ENCODE measurements around the gene LARP6. TPM values are rescaled to one million over a fixed set of nuclear protein-coding genes. Genes with fewer than 3 reads are reported as not detected.
"Not testable (repeated sequence)": the region's sequence is repeated elsewhere in the genome, so short reads cannot be mapped to it uniquely, and the experiment has no call there.

LARP6 gene
- total RNA-seq, 4 donors from 2014 or later = 21.2 to 36.3 (median 32.7) TPM

GRCh38 chr15:70859322-70859908 lies 5.5 kb upstream of the LARP6 start:
- DNase-seq (ENCODE audit: extremely low spot score) = no peak
- Histone ChIP-seq H3K36me3 (no peaks in the 10 kb centered on the region), H3K9me3 (no peaks in the 10 kb centered on the region), H3K27me3 (no peaks in the 10 kb centered on the region), H3K27ac (replicated peaks in 1 of 4) (no peak overlapping the region), H3K4me3 (no peak overlapping the region), H3K4me1 (peaks cover 26 to 48% (median 35%) of the 10 kb centered on the region in 4 donors)
- 91% methylated on average over 14 of the region's 14 CpGs for WGBS
- intact Hi-C loops (cut with DNase I) = no loop called here
- no peak for TF ChIP-seq POLR2AphosphoS5 (IDR thresholded peaks at IDR 0.05)
- TF ChIP-seq POLR2A (IDR thresholded peaks at IDR 0.05; ENCODE audit: low read depth) = no peak
- TF ChIP-seq CTCF (IDR thresholded peaks at IDR 0.05) = no peak
- TF ChIP-seq EP300 (IDR thresholded peaks at IDR 0.05) = no peak

- H3K9me3 ChIP-seq; H3K27ac ChIP-seq (replicated peaks in 1 of 4); H3K4me3 ChIP-seq; H3K36me3 ChIP-seq; intact Hi-C loops (cut with DNase I); DNase-seq (ENCODE audit: extremely low spot score); H3K27me3 ChIP-seq: not testable (repeated sequence)
- H3K4me1 ChIP-seq = peaks cover 28 to 49% (median 38%) of the 10 kb centered on the region in 4 donors
- 88% methylated on average over 7 of the region's 9 CpGs for WGBS
Observed at GRCh38 chr15:70858614-70859321, 4.8 kb upstream of the LARP6 start.

- 65% methylated on average over 3 of the region's 3 CpGs for WGBS
- H3K27me3 ChIP-seq = no peaks in the 10 kb centered on the region
- no peaks in the 10 kb centered on the region for H3K9me3 ChIP-seq
- H3K27ac ChIP-seq (replicated peaks in 1 of 4) = peak overlapping the region; percentile 65 to 93 (median 70)
- no peak overlapping the region for H3K4me3 ChIP-seq
- DNase-seq (ENCODE audit: extremely low spot score) = peak; percentile 50
- H3K4me1 ChIP-seq = peaks cover 30 to 58% (median 46%) of the 10 kb centered on the region in 4 donors
- intact Hi-C loops (cut with DNase I) = no loop called here
- no peaks in the 10 kb centered on the region for H3K36me3 ChIP-seq
- no peak for TF ChIP-seq CTCF (IDR thresholded peaks at IDR 0.05)
- no peak for TF ChIP-seq EP300 (IDR thresholded peaks at IDR 0.05)
- TF ChIP-seq POLR2AphosphoS5 (IDR thresholded peaks at IDR 0.05) = no peak
- no peak for TF ChIP-seq POLR2A (IDR thresholded peaks at IDR 0.05; ENCODE audit: low read depth)
Observed at GRCh38 chr15:70857562-70858285, 3.8 kb upstream of the LARP6 start.

- H3K9me3 ChIP-seq = no peaks in the 10 kb centered on the region
- peak overlapping the region in 1 of 4 donors; percentile 20 for H3K4me3 ChIP-seq
- WGBS = 53% methylated on average over 5 of the region's 5 CpGs
- H3K27me3 ChIP-seq = no peaks in the 10 kb centered on the region
- intact Hi-C loops (cut with DNase I) = no loop called here
- TF ChIP-seq POLR2AphosphoS5 (IDR thresholded peaks at IDR 0.05) (peak; percentile 74 to 78), CTCF (IDR thresholded peaks at IDR 0.05) (no peak), POLR2A (IDR thresholded peaks at IDR 0.05; ENCODE audit: low read depth) (no peak), EP300 (IDR thresholded peaks at IDR 0.05) (no peak)
- no peaks in the 10 kb centered on the region for H3K36me3 ChIP-seq
- peak overlapping the region; percentile 65 to 93 (median 70) for H3K27ac ChIP-seq (replicated peaks in 1 of 4)
- peaks cover 37 to 65% (median 53%) of the 10 kb centered on the region in 4 donors for H3K4me1 ChIP-seq
- peak; percentile 95 for DNase-seq (ENCODE audit: extremely low spot score)
Observed at GRCh38 chr15:70856884-70857561, 3.1 kb upstream of the LARP6 start.

Measured in esophagus muscularis mucosa (tissue), 4 donors.